NCI-H2107 (cell line): ENCODE measurements around the gene GPR37L1.
A peak's percentile ranks its signal among the peaks of the same experiment; 100 is the strongest.
"Not testable (repeated sequence)": the region's sequence is repeated elsewhere in the genome, so short reads cannot be mapped to it uniquely, and the experiment has no call there.

Experiments used
- DNase-seq: peaks from one replicate; lab custom pipeline; 2025; lab: John Stamatoyannopoulos, UW

Gene GPR37L1

DNA sequence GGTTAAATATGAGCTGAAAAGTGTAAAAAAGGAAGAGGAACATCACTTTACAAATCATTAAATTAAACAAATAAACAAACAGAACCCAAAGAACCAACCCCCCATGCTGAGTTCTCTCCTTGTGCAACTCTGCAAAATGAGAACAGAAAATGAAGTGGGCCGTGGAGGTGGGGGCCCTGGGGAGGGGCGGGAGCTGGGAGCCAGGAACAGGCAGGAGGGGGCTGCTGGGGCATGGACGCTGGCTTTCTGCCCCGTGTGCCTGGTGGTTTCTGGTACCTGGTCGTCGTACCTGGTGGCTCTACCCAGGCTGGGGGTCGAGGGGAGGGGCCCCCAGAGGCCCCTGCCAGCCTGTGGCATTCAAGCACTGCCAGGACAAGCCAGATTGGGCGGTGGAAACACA is 10.8 kb downstream of the GPR37L1 start:
- no peak for DNase-seq

DNA sequence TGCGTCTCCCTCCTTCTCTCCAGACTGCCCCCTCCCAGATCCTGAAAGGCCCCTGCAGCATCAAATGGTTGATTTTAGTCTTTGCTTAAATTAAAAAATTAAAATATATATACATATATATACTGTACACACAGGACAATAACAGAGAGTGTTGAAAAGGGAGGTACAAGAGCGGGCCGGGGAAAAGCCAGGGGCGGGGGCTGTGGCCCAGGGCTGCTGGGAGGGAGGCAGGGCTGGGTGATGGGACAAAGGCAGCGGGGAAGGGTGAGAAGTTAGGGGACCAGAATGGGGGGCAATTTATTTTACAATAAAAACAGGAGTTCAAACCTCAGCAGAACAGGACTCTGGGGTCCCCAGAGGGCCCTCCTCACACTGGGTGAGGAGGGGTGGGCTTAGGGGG is 11.3 kb downstream of the GPR37L1 start:
- no peak for DNase-seq

DNA sequence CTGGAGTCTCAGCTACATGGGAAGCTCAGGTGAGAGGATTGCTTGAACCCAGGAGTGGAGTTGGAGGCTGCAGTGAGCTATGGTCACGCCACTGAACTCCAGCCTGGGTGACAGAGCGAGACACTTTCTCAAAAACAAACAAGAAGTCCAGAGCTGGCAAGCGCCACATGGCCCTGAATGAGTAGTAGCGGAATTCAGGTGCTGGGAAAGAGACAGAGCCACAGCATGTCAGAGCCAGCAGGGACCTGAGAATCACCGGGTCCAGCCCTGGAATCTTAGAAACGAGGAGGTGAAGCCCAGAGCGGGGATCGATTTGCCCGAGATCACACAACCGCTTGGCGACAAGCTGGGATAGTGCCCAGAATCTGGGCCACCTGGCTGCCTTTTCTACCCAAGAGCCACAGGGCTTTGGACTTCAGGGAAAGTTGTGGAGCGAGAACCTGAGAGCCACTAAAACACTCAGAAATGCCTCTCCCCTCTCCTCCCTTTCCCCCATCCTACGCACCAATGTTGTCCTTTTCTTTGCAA is 12.0 kb downstream of the GPR37L1 start:
- no peak for DNase-seq

DNA sequence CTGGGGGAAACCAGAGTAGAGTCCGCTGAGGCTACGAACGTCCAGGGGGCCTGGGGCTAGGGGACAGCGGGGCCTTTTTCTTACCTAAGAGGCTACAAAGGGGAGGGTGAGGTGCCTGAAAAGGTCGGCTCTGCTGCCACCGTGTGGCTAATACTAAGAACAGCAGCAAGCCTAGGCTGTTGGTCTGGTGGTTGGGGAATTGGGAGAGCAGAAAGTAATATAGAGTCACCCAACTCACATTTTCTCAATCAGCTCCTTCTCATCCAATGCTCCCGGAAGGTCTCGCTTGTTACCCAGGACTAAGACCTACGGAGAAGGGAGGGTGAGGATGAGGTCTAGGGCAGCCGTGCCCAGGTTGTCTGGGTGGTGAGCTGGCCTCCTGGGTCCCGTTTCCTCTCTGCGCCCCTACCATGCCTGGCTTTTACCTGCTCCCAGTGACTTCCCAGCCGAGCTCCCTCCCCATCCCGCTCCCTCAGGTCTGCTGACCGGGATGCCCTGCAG is 12.6 kb downstream of the GPR37L1 start:
- DNase-seq, result peak; percentile 72

DNA sequence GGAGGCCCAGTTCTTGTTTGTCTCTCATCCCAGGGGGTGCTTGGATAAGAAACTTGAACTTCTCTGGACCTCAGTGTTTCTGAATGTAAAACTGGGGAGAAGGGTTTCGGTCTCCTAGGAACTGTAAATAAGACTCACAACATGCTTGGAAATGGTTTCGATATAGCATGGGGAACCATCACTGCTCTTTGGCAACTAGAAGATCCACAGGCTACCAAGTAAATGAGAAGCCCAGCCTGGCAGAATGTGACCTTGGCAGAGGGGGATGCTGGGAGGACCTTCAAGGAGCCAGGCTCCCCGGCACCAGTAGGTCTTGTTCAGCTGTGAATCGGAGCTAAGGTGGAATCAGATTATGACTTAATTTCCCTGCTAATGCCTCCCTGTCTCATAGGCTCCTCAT is 18.1 kb downstream of the GPR37L1 start:
- DNase-seq, result no peak

DNA sequence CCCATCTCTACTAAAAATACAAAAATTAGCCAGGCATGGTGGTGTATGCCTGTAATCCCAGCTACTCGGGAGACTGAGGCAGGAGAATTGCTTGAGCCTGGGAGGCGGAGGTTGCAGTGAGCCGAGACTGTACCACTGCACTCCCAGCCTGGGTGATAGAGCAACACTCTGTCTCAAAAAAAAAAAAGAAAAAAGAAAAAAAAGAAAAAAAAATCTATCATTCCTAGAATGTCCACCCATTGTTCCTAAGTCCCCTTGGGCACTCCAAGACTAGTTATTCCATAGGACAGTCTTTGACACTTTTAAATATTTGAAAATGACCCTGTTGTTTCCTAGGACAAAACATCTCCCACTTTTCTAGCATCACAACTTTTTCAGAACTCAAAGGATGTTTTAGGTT is 18.8 kb downstream of the GPR37L1 start:
- DNase-seq, result not testable (repeated sequence)

DNA sequence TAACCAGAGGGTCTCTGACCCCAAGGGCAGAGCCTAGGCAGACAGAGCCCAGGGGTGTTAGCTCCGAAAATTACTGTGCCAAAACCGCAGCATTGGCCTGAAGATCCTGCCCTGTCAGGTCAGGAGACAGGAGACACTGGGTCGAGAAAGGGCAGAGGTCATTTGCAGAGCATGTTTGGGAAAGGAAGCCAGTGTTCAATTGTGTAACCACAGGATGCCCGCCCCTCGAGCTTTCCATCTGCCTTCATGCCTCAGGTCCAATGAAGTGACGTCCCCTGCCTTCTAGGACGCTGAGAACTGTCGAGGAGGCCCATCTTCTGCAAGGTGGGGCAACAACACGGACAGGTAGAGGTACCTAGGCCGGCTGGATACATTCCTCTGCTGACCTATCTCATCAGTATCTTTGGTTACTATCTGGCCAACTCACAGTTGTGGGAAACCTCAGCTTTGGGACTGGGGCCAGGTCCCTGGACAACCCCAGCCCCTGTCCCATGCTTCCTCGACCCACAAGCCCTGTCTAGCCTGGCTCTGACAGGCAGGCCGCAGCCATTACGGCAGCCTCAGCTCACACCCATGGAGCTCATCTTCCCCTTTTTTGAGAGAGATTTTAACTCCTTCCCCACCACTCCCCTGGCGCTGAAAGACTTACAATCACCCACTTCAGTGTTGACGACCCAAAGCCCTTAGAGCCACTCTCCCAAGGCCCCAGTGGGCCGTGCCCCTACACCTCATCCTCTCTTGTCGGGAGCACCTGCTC is 20.5 kb downstream of the GPR37L1 start:
- no peak for DNase-seq

DNA sequence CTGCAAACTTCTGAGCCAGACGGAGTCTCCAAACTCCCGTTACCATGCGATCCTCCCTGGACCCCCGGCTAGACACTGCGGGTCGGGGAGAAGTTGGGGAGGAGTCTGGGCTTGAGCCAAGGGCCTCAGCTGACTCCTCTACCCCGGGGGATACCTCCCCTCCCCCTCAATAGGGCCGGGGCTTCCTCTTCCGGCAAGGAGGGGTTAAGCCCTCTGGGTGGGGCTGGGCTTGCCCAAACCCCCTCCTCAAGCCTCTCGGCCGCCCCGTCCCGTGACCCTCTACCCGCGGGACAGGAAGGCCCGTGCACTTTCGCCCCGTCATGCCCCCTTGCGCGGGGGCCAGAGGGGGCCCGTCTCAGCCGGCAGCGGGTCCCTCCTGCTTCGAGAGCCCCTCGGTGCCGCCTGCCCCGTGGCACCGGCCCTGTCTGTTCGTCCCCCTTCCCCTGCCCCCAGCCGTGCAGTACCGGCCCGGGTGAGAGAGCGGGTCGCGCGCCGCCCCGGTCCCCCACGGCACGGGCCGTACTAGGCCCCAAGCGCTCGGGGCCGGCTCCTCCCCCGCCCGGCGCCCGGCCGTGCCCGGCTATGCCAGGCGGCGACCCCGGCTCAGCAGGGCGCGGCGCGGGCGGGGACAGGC is 21.2 kb downstream of the GPR37L1 start:
- DNase-seq, result no peak

DNA sequence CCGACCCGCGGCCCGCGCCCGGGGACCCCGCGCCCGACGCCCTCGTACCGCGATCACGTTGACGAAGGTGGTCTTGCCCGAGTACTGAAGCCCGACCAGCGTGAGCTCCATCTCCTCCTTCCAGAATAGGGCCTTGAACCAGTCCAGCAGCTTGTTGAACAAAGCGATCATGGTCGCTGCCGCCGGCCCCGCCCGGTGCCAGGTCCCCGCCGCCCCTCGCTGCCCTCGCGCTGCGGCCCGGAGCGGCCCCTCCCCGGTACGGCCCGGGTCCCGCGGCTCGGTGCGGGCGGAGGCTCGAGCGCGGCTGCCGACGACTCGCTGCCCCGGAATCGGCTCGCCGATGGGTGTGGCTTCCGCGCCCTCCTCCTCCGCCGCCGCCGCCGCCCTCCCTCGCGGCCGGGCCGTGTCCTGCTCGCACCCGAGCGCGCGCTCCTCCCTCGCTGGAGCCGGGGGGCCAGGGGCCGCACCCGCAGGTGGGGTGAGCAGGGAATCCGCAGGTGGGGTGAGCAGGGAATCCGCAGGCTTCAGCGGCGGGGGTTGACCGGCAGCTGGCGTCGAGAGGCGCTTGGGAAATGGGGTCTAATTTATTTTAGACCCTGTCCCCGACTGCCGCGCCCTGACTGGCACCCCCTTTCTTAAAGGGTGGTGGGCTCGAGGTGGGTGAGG is 21.8 kb downstream of the GPR37L1 start, which contains the start of gene ARL8A:
ARL8A (minus strand) TSS at position 336 of the 666 bp plus-strand sequence; CDS start at position 171, 165 bp downstream.
- DNase-seq, result peak; percentile 75

DNA sequence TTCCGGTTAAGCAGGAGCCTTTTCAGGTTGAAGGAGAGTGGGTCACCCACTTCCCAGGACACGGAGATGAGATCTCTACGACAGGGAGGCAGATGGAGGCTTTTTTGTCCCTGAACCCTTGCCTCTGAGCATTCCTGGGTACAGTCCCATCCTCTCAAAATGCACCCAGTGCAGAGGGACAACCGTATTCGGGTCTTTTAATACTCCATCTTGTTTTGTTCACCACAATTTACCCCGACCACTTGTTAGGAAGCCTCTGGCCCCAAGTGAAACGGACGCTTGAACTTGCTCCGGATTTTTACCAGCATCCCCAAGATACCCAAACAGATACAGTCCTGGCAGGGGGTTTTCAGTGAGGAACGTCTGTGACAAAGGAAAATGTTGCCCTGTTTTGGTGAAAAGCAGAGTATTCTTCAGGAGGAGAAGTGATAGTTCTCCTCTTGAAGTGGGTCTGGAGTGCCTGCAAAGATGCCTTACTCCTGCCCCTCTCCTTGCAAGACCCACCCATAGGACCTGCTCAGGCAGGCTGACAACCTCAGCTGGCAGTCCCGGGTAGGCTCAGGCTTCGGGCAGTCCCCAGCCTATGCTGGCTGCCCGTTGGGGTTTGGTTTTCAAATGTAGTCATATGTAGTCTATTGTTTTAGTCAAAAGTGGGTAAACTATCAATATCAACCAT is 22.5 kb downstream of the GPR37L1 start:
- no peak for DNase-seq

DNA sequence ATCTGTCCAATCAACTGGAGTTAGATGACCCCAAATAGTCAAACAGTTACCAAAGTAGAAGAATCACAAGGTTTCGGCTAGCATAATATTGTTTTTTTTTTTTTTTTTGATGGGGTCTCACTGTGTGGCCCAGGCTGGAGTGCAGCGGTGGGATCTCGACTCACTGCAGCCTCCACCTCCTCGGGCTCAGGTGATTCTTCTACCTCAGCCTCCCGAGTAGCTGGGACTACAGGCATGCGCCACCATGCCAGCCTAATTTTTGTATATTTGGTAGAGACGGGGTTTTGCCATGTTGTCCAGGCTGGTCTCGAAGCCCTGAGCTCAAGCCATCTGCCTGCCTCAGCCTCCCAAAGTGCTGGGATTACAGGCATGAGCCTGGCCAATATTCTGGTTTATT is 23.0 kb downstream of the GPR37L1 start:
- not testable (repeated sequence) for DNase-seq

DNA sequence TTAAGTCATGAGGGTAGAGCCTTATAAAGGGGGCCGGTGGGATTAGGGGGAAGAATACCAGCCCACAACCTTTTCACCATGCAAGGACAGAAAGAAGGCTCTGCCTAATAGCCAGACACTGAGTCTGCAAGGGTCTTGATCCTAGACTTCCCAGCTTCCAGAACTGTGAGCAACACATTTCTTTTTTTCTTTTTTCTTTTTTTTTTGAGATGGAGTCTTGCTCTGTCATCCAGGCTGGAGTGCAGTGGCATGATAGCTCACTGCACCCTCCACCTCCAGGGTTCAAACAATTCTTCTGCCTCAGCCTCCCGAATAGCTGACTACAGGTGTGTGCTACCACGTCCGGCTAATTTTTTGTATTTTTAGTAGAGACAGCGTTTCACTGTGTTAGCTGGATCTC is 23.6 kb downstream of the GPR37L1 start:
- no peak for DNase-seq

DNA sequence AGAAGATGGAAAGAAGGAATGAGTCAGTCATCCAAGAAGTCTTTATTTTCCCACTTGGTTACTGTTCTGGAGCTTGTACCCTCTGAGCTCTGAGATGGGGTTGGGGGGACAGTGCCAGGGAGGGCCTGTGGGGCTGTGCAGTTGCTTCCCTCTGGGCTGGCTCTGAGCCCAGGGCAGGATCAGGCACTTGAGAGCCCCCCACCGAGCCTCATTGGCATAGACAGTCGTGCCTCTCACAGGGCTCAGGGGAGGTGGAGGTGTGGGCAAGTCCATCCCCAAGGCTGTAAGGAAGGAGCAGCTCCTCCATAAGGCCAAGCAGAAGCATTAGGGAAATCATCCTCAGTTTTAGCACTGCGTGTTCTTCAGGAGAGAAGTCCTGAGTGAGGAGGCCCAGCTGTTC is 24.3 kb downstream of the GPR37L1 start:
- no peak for DNase-seq

DNA sequence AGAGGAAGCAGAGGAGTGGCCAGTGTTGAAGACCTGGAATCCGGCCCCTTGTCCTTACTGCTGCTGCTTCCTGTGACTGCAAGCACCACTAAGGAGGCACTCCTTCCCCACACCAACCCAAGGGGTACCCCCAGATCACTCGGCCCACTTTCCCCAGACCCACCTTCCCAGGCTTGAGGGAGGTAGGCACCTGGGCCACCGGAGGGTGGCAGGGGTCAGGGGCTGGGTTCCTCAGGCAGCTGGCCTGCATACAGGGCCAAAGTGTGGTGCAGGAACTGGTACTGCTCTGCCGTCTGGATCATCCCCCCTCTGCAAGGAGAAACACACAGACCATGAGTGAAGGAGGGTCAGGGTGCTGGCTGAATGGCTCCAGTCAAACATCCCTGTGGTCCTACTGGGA is 25.7 kb downstream of the GPR37L1 start:
- no peak for DNase-seq

DNA sequence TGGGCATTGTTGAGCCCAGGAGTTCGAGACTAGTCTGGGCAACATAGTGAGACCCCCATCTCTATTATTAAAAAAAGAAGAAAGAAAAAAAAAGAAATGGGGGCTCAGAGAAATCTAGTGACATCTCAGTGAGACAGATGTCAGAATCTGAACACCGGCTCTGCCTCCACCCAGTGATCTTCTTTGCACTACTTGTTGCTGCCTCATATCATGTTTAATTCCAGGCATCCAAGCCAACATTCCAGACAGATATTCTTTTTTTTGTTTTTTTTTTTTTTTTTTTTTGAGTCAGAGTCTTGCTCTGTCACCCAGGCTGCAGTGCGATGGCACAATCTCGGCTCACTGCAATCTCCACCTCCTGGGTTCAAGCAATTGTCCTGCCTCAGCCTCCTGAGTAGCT is 26.8 kb downstream of the GPR37L1 start:
- DNase-seq, result no peak

DNA sequence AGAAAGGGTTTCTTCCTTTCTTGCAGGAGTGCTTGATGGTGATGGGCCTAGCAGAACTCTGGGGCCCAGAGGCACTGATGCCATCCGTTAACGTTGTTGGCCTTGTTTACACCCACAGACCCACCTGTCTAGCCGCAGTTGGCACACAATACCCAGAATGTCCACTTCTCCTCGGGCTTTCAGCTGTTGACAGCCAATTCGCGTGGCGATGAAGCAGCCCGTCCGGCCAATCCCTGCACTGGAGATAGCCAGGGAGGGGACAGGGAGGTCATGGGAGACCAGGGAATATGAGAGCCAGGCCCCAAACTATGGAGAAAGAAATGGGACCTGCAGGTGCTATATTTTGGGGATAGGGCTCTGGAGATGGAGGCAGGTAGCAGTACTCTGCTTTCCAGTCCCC is 27.5 kb downstream of the GPR37L1 start:
- DNase-seq, result no peak

DNA sequence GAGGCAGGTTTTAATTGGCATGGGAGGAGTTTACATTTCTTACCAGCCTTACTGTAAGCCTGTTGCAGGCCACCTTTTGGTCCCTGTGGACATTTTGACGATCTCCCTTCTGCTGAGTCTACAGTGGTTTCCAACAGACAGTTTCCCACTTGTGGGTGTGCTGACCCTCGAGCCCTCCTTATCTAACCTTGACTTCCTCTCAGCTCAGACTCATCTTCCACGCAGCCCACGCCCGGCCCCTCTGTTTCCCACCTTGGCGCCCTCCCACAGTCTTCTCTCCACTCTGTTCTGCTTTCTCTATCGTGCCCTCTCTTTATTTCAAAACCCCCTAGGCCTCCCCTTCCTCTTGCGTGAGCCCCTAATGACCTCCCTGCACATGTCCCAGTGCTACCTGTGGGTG is 27.9 kb downstream of the GPR37L1 start:
- no peak for DNase-seq

DNA sequence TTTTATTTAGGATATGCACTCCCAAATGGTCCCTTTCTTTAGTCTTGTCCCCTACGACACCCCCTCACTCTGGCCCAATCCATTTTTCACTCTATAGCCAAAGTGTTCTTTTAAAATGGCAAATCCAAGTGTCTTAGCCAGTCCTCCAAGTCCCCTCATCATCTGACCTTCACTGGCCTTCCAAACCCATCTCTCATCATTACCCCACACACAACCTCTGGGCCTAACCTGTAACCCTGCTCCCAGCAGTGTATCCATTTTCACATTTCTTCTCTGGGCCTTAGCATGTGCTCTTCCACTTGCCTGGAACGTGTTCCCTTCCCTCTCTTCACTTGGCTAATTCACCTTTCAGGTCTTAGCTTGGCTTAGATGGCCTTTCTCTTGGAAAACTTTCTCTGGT is 28.3 kb downstream of the GPR37L1 start:
- no peak for DNase-seq

DNA sequence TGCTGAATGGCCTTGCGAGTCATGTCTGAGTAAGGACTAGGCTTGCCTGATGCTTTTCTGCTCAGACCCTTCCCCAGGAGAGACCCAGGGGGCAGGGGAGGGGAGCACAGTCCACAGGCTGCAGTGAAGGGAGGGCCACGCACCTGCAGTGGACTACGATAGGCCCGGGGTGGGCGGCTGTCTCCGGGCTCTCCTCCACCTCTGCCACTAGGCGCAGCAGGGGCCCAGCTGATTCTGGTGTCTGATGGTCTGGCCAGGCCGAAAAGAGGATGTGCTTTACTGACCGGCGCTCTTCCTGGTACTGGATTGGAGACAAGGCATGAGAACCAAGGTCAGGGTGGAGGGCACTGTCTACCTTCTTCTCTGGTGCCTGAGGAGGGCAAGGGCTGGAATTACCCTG is 29.7 kb downstream of the GPR37L1 start:
- DNase-seq, result no peak

DNA sequence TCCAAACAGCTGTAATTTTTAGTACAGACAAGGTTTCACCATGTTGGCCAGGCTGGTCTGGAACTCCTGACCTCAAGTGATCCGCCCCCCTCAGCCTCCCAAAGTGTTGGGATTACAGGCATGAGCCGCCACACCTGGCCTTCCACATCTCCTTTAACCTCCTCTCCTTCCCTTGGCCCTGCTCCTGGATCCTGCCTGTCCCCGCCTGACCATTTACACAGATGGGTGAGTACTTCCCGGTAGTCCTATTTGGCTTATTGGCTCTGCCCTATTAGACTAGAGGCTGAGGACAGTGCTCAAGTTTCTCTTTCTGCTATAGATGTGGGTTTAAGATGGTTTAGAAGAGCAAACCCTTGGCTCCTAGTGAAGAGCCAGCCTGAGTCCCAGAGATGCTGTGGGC is 30.6 kb downstream of the GPR37L1 start:
- DNase-seq, result no peak

DNA sequence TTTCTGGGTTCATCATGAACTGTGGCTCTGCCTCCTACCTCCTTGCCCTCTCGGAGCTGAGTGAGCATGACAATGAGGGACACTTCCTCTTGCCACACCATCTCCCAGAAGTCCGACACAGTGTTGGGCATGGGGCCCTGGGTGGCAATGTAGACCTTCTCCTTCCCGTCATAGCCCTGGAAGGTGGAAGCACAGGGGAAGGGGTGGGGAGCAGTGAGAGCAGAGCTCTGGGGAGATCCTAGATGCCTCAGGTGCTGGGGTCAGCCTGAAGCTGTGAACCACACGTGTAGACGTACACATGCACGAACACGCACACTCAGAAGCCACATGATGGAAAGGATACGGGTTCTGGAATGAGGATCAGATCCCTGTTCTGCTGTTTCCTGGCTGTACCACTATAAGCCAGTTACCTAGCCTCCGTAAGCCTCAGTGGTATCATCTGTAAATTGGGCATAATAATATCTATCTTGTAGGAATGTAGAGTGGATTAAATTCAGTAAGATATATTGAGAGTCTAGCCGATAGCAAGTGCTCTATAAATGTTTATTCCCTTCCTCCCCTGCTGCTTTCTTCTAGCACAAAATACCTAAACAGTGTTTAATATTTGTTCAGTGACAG is 31.5 kb downstream of the GPR37L1 start:
- DNase-seq, result no peak
